ENCODE data around the gene TUFT1.

DNA sequence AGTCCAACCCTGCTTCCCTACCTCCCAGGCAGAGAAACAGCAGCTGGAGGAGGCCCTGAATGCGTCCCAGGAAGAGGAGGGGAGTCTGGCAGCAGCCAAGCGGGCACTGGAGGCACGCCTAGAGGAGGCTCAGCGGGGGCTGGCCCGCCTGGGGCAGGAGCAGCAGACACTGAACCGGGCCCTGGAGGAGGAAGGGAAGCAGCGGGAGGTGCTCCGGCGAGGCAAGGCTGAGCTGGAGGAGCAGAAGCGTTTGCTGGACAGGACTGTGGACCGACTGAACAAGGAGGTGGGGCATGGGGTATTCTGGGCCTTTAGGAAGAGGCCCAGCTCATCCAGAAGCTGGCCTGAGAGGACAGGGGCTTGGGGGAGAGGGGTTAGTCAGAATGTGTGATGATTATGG lies 9.6 kb upstream of the TUFT1 start:
- TF ChIP-seq, protein P1, sequence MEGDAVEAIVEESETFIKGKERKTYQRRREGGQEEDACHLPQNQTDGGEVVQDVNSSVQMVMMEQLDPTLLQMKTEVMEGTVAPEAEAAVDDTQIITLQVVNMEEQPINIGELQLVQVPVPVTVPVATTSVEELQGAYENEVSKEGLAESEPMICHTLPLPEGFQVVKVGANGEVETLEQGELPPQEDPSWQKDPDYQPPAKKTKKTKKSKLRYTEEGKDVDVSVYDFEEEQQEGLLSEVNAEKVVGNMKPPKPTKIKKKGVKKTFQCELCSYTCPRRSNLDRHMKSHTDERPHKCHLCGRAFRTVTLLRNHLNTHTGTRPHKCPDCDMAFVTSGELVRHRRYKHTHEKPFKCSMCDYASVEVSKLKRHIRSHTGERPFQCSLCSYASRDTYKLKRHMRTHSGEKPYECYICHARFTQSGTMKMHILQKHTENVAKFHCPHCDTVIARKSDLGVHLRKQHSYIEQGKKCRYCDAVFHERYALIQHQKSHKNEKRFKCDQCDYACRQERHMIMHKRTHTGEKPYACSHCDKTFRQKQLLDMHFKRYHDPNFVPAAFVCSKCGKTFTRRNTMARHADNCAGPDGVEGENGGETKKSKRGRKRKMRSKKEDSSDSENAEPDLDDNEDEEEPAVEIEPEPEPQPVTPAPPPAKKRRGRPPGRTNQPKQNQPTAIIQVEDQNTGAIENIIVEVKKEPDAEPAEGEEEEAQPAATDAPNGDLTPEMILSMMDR (IDR thresholded peaks at IDR 0.05): no peak
- TF ChIP-seq POLR2A (IDR thresholded peaks at IDR 0.05): no peak

Measured in vagina (tissue), 2 donors.